ENCODE measurements around the gene DCBLD1.

DCBLD1 gene

DNA sequence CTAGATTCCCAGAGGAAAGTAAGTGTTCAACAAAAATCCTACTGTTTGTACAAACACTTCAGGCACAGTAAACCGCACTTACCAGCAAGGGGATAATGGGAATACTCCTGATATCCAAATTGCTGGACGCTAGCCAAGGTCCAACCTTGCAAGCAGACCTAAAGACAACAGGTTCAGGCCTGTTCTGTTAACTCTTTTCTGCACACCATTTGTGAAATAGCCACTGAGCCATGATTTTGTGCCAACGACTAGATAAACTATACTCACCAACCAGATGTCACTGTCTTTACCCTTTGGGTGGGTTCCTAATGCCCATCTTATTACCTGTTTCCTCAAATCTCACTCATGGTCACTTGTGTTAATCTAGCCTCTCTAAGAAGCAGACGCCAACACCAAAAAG, 76.3 kb downstream of the DCBLD1 start:
- no peak for DNase-seq (ENCODE audit: low spot score)

DNA sequence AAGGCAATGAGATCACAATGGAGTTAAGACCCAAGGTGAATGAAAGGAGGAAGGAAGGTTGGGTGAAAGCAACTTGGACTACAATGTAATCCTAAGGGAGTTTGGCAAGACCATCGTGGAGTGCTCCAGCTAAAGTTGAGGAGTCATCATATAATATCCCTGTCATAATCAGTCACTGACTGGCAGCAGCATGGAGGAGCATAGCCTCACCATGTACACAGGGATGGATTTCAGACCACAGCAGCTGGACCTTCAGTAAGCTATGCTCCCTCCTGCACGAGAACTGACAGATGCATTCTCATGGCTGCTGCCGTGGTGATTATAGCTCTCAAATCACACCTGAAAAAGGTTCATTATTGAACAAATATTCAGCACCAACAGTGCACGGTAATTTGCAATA, 76.8 kb downstream of the DCBLD1 start:
- no peak for DNase-seq (ENCODE audit: low spot score)

DNA sequence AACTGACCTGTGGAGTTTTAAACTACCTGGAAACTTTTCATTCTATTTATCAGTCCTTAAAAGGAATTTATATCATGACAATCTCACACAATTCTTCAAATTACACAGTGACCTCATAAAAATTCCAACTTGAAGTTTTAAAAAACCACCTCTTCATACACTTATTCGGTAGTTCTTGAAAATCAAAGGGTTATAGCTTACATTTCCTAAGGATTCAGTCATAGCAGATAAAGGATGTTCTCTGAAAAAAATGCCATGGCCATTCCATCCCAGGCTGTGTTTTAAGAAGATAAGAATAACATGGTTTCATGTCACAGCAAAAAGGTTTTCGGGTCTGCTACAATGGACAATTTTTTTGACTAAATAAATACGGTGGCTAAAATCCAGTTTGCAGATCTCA, 78.7 kb downstream of the DCBLD1 start:
- DNase-seq (ENCODE audit: low spot score) = no peak

DNA sequence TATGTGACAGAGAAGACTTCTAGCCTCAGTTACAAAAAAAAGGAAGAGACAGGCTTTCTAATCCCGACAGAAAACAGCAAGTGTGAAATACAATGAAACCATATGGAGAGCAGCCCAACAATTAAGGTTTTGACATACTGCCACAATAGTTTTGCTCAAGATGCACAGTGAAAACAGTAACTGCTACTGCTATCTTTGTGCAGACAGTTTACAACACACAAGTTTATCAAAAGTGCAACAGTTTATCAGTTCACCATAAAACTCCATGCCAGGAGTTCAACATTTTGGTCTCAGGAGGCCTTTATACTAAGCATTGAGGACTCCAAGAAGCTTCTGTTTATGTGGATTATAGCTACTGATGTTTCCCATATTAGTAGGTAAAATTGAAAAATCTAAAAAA, 82.2 kb downstream of the DCBLD1 start:
- no peak for DNase-seq (ENCODE audit: low spot score)

DNA sequence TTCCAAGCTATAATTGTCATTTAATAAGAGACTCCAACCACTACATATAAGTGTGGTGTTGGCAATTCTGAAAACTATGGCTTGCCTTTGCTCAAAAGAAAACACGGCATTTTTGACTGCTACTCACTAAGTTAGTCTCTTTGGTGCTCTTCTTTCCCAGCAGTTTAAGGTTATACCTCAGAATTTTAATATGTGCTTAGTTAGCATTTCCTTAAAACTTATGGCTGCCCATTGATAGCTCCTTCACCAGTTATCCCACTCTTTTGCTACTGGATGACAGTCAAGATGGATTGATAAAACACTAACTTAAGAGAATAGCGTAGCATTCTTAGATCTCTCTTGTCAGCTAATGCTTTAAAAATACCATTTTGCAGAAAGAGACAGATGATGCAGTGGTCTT, 85.8 kb downstream of the DCBLD1 start:
- no peak for DNase-seq (ENCODE audit: low spot score)

DNA sequence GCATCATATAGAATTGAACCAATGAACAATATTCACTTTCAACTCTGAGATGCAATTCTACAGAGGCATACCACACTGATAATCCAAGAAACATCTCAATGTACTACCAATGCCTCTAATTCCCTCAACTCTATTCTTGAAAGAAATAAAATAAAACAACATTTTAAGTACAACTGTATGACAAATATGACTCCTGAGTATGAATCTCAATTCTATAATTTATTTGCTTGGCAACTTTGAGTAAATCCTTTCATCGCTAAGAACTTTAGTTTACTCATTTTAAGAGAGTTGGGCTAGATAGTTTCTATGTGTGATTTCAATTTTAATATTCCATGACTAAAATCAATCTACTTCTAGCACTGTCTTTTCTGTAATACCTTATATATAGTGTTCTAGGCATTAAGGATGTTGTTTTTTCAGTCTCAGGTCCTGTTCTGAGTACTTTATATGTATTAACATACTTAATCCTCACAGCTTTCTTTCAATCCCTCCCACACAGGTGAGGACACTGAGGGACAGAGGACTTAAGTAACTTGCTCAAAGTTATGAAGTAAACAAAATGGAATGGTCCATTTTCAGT, 86.4 kb downstream of the DCBLD1 start:
- no peak for DNase-seq (ENCODE audit: low spot score)

DNA sequence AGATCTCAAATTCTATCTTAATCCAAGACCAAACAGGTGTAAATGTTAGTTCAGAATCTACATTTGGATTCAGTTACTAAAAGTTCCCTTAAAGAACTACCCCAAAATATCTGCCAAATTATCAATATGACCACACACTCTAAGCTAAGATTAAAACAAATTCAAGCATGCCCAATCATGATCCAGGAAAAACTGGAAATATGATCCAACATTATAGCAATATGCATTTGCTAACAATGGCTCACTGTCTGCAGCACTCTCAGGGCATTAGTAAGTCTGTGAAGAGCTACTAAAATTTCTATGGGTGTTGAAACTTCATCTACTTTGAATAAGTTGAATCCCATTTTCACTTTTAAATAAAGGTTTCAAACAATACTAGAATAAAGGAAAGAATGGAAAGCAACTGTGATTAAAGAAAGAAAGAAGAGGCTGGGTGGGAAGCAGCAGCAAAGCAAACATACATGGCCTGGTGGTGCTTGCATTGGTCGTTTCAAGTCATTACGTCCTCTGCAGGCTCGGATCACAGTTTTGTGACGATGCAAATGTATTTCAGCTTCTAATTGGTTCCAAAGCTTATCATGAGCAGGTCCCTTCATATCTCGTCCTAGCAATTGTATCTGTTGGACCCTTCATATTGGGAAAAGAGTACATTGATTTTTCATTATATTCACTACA, 90.7 kb downstream of the DCBLD1 start:
- no peak for DNase-seq (ENCODE audit: low spot score)

DNA sequence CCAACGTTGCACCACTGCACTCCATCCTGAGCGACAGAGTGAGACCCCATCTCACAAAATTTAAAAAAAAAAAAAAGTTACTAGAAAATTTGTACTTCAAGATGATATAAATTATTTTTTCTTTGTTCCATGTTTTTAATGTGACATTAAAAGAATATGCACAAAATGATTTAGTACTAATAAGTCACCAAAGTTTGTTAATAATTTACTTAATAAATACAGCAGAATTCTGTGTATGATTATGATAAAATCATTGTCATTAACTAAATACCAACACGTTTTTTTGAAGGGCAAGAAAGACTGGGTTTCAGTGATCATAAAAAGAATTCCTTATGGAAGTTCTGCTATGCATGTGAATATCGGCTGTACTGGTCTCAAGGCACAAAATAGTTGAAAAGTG, 91.7 kb downstream of the DCBLD1 start:
- no peak for DNase-seq (ENCODE audit: low spot score)

DNA sequence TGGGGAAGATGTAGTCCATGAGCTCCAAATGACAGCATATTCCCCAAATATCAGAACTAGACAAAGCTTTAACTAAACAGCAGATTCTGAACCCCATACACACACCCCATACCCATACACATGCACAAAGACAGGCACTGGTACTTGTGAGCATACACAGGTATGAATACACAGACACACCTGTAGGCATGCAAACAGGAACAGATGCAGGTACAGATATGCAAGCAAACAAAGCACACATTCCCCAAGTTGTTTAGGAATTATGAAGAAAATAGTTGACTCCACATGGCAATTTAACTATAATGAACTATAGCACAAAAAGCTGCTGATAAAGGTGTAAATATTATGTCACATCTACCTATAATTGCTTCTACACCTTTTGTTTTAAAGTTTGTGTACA, 103.2 kb downstream of the DCBLD1 start:
- DNase-seq (ENCODE audit: low spot score) = no peak

DNA sequence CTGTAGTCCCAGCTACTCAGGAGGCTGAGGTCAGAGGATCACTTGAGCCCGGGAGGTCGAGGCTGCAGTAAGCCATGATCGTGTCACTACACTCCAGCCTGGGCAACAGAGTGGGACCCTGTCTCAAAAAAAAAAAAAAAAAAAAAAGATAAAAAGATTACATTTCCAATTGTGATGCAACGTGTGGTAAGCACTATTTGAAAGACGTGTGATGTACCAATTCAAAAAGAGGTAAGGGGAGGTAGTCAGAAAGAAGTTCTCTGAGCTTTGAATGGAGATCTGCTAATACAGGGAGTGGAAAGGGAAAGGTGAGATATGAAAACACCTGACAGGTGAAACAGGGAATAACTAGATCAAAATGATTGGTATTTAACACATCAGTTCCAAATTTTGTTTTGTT, 108.0 kb downstream of the DCBLD1 start:
- no peak for DNase-seq (ENCODE audit: low spot score)

DNA sequence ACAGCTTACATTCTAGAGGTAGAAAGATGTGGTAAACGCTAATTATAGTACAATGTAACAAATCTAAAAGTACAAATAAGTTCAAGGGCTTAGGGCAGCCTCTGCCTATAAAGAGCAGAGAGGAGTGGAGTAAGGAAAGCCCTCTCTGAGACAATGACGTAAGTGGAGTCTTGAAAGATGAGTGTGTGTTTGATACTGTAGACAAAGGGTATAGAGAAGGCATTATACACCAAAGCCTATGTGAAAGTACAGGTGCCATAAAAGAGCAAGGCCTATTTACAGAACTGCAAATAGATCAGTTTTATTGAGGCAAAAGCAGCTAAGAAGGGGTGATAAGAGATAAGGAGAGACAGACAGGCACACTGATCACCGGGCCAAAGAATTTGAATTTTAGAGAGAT, 108.9 kb downstream of the DCBLD1 start:
- no peak for DNase-seq (ENCODE audit: low spot score)

DNA sequence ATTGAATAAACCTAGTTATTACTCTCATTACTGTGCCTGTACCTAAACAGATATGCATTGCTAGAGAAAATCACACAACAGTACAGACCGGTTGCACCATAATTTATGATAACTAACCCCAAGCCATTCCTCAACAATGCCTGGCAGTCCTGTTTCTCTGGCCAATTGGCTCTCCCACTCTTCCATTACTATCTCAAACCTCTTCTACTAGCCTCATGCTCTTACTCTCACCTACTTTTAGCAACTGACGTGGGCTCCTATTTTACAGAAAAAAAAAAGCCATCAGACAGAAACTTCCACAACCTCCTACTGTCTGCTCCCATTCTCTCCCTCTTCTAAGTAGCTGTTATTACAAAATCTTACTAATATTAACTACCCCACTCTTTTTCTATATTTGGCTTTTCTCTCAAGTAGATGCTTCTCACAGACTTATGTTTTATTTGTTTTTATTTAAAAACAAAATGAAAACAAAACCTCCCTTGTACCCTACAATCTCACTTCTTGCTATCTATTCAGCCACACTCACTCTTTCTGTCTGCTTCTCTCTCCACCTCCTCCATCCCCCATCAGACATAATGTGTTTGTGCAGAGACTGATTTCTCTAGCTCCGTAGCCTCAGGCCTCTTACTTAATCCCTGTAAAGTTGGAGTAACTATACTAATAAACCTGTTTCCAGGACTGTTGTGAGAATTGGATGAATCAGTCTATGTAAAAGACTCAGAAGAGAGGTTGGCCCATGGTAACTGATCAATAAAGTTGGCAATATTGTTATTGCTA, 110.7 kb downstream of the DCBLD1 start:
- no peak for DNase-seq (ENCODE audit: low spot score)

DNA sequence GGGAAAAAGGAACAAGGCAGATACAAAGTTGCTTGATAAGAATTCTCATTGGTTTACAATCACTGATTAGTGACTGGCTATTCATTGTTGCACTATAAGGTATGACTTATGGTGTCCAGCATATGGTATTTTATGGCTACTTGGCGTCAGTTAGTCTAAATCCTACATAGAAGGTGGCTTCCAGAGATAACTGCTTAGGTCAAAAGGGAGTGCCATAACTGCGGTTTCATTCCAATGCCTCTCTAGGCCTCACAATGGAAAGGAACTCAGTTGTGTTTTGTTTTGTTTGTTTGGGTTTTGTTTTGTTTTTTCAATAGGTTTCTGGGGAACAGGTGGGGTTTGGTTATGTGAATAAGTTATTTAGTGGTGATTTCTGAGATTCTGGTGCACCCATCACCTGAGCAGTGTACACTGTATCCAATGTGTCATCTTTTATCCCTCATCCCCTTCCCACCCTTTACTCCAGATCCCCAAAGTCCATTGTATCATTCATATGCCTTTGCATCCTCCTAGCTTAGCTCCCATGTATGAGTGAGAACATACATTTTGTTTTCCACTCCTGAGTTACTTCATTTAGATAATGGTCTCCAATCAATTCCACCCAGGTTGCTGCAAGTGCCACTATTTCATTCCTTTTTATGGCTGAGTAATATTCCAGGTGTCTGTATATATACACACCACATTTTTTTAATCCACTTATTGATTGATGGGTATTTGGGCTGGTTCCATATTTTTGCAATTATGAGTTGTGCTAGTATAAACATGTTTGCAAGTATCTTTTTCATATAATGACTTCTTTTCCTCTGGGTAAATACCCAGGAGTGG, 112.8 kb downstream of the DCBLD1 start:
- no peak for DNase-seq (ENCODE audit: low spot score)

DNA sequence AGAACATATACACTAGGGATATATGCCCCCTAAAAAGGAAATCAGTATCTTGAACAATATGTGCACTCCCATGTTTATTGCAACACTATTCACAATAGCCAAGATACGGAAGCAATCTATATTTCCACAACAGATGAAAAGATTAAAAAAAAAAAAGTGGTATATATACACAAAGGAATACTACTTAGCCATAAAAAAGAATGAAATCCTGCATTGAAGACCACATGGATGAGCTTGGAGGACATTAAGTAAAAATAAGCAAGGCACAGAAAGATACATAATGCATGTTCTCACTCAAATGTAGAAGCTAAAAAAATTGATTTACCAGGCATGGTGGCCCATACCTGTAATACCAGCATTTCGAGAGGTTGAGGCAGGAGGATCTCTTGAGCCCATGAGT, 115.3 kb downstream of the DCBLD1 start:
- no peak for DNase-seq (ENCODE audit: low spot score)
